A549 (cell line): ENCODE data around the gene ITGB1. TPM values are rescaled to one million over a fixed set of nuclear protein-coding genes. Genes with fewer than 3 reads are reported as not detected.
A peak's percentile ranks its signal among the peaks of the same experiment; 100 is the strongest.

Experiments used
- ATAC-seq, 2 experiments: fragments of 200-7000 bp in 1 of 2; fragments of >200 bp in 1 of 2; cut with Nextera tagmentation in 1 of 2; cut with Tn5 transposase in 1 of 2; 3 replicates each; pipeline versions ENCODE4 v1.8.0 to v1.9.1; 2018 to 2020; ENCODE audit warnings: mild to moderate bottlenecking in 1 of 2, moderate library complexity in 1 of 2
- CTCF ChIA-PET: fragments of 300-600 bp; sonication (Branson Sonifier 250); formaldehyde crosslinking; extraction: SDS; loops from one replicate; lab custom pipeline; 2021; ENCODE audit warnings: antibody characterized with exemption, inconsistent platforms; lab: Yijun Ruan, JAX
- POLR2A ChIA-PET: fragments of 350-600 bp; formaldehyde crosslinking; extraction: SDS; loops from one replicate; lab custom pipeline; 2021; ENCODE audit warnings: antibody characterized with exemption, inconsistent platforms; lab: Yijun Ruan, JAX
- DNase-seq, 2 experiments: peaks; one replicate each; pipeline versions ENCODE4 v3.0.0 to v3.0.0-alpha.2; 2011 to 2016; ENCODE audit warnings: low read depth in 1 of 2, low spot score in 1 of 2
- FAIRE-seq: peaks from 2 replicates; lab custom pipeline; 2011; peaks lifted over from hg19 to GRCh38; lab: Jason Lieb, UNC
- H3K27ac ChIP-seq, 2 experiments: fragments of >200 bp; sonication (Bioruptor Twin); formaldehyde crosslinking; 3 replicates each; pipeline ENCODE4 v1.5.1; 2016 to 2017
- H3K4me1 ChIP-seq: fragments of >200 bp; sonication (Bioruptor Twin); formaldehyde crosslinking; 3 replicates; pipeline ENCODE4 v1.6.1; 2016
- H3K4me2 ChIP-seq: fragments of >200 bp; sonication (Bioruptor Twin); formaldehyde crosslinking; 3 replicates; pipeline ENCODE4 v1.6.1; 2016
- H3K4me3 ChIP-seq: fragments of >200 bp; sonication (Bioruptor Twin); formaldehyde crosslinking; 3 replicates; pipeline ENCODE4 v1.5.1; 2016
- H3K9me3 ChIP-seq: fragments of >200 bp; sonication (Bioruptor Twin); formaldehyde crosslinking; 3 replicates; pipeline ENCODE4 v1.6.1; 2016
- CBX2 ChIP-seq: fragments of 200-600 bp; sonication (generic); IDR thresholded peaks from 2 replicates; pipeline ENCODE4 v1.6.1; 2016; ENCODE audit warnings: low read depth, mild to moderate bottlenecking, borderline replicate concordance
- CEBPB ChIP-seq, 2 experiments: fragments of >200 bp in 1 of 2; sonication (Bioruptor Twin) in 1 of 2; formaldehyde crosslinking in 1 of 2; IDR thresholded peaks; 2 replicates each; pipeline ENCODE4 v1.6.1; 2012 to 2016
- CHD4 ChIP-seq: fragments of 200-600 bp; sonication (generic); IDR thresholded peaks from 2 replicates; pipeline ENCODE4 v1.6.1; 2016; ENCODE audit warnings: antibody characterized with exemption, mild to moderate bottlenecking, borderline replicate concordance
- EHF ChIP-seq: fragments of 250-450 bp; sonication (Bioruptor Pico); IDR thresholded peaks from 2 replicates; pipeline ENCODE4 v1.5.0; 2020; ENCODE audit warnings: mild to moderate bottlenecking
- FOSB ChIP-seq: fragments of 250-450 bp; sonication (Bioruptor Pico); IDR thresholded peaks from 2 replicates; pipeline ENCODE4 v1.5.0; 2020; ENCODE audit warnings: mild to moderate bottlenecking, moderate library complexity
- FOSL2 ChIP-seq, 2 experiments: fragments of 450-650 bp in 1 of 2; fragments of >200 bp in 1 of 2; sonication (Bioruptor Twin) in 1 of 2; formaldehyde crosslinking; IDR thresholded peaks; 2 replicates each; pipeline versions ENCODE4 v1.5.0 to v1.6.1; 2016 to 2020; ENCODE audit warnings: mild to moderate bottlenecking in 1 of 2, moderate library complexity in 1 of 2
- FOXS1 ChIP-seq: fragments of 250-450 bp; sonication (Bioruptor Pico); IDR thresholded peaks from 2 replicates; pipeline ENCODE4 v1.5.0; 2020; ENCODE audit warnings: mild to moderate bottlenecking, moderate library complexity
- GATA3 ChIP-seq: IDR thresholded peaks from 2 replicates; pipeline ENCODE4 v1.6.1; 2012; ENCODE audit warnings: borderline replicate concordance
- HDAC2 ChIP-seq: fragments of 200-600 bp; sonication (generic); IDR thresholded peaks from 2 replicates; pipeline ENCODE4 v1.6.1; 2016
- HEYL ChIP-seq: fragments of 250-450 bp; sonication (Bioruptor Pico); IDR thresholded peaks from 2 replicates; pipeline ENCODE4 v1.8.0; 2021; ENCODE audit warnings: mild to moderate bottlenecking, moderate library complexity
- HOXB13 ChIP-seq: fragments of 250-450 bp; sonication (Bioruptor Pico); IDR thresholded peaks from 2 replicates; pipeline ENCODE4 v1.5.0; 2020; ENCODE audit warnings: low read depth, mild to moderate bottlenecking, moderate library complexity
- JUN ChIP-seq, 2 experiments: fragments of >200 bp; sonication (Bioruptor Twin); formaldehyde crosslinking; IDR thresholded peaks; 2 replicates in 1 of 2; 3 replicates in 1 of 2; pipeline ENCODE4 v1.6.1; 2016 to 2017
- MAZ ChIP-seq: fragments of 150-350 bp; IDR thresholded peaks from 2 replicates; pipeline ENCODE4 v1.6.1; 2014; ENCODE audit warnings: antibody characterized with exemption, low read depth, low read length, borderline replicate concordance
- NFE2L2 ChIP-seq: fragments of 150-350 bp; conservative IDR thresholded peaks from 2 replicates; pipeline ENCODE4 v1.6.1; 2014; ENCODE audit warnings: low read length
- PHF8 ChIP-seq: fragments of 200-600 bp; sonication (generic); IDR thresholded peaks from 2 replicates; pipeline ENCODE4 v1.6.1; 2016; ENCODE audit warnings: low read depth, mild to moderate bottlenecking, antibody characterized with exemption, moderate library complexity, borderline replicate concordance
- RARB ChIP-seq: fragments of 250-450 bp; sonication (Bioruptor Pico); IDR thresholded peaks from 2 replicates; pipeline ENCODE4 v1.8.0; 2021; ENCODE audit warnings: mild to moderate bottlenecking, moderate library complexity
- RFX5 ChIP-seq: fragments of 450-650 bp; IDR thresholded peaks from 2 replicates; pipeline ENCODE4 v1.7.1; 2014; ENCODE audit warnings: antibody characterized with exemption, mild to moderate bottlenecking, moderate library complexity
- SMC3 ChIP-seq: fragments of >200 bp; sonication (Bioruptor Twin); formaldehyde crosslinking; IDR thresholded peaks from 3 replicates; pipeline ENCODE4 v1.6.1; 2018; ENCODE audit warnings: inconsistent platforms
- TP53 ChIP-seq: fragments of 250-450 bp; sonication (Bioruptor Pico); IDR thresholded peaks from 2 replicates; pipeline ENCODE4 v1.5.0; 2021; ENCODE audit warnings: mild to moderate bottlenecking, moderate library complexity
- ZNF302 ChIP-seq: fragments of 250-450 bp; sonication (Bioruptor Pico); IDR thresholded peaks from 2 replicates; pipeline ENCODE4 v1.9.0; 2021; ENCODE audit warnings: inconsistent platforms, mild to moderate bottlenecking, moderate library complexity
- ZSCAN20 ChIP-seq: fragments of 250-450 bp; sonication (Bioruptor Pico); IDR thresholded peaks from 2 replicates; pipeline ENCODE4 v1.8.0; 2022; ENCODE audit warnings: mild to moderate bottlenecking, moderate library complexity
- WGBS: methylation state at CpG from one replicate; pipeline ENCODE4 v1.1.6; 2017; ENCODE audit errors: missing lambda C conversion rate; 5-methylcytosine and 5-hydroxymethylcytosine counted together
- polyA plus RNA-seq, 4 experiments: library from polyadenylated mRNA; depleted of rRNA in 3 of 4; stranded (reverse); fragments of >200 nt; fragmentation: RNase III in 1 of 4; extraction: RNeasy Plus Mini Kit Qiagen cat#74134 plus additional on column Dnase treatment in 1 of 4; gene quantifications; 2 replicates in 3 of 4; 3 replicates in 1 of 4; pipeline ENCODE4 v1.2.3, GENCODE V29; 2011 to 2017
- TF ChIP-seq, protein P1 (sequence below): fragments of >200 bp; sonication (Bioruptor Twin); formaldehyde crosslinking; IDR thresholded peaks from 3 replicates; pipeline ENCODE4 v1.5.1; 2016
- TF ChIP-seq, protein P2 (sequence below): IDR thresholded peaks from 2 replicates; pipeline ENCODE4 v1.6.1; 2012
- TF ChIP-seq, protein P3 (sequence below): fragments of >200 bp; sonication (Bioruptor Twin); formaldehyde crosslinking; IDR thresholded peaks from 3 replicates; pipeline ENCODE4 v1.6.1; 2016
- TF ChIP-seq, protein P4 (sequence below): fragments of 250-450 bp; sonication (Bioruptor Pico); IDR thresholded peaks from 2 replicates; pipeline ENCODE4 v1.5.0; 2020; ENCODE audit warnings: low read depth, mild to moderate bottlenecking, moderate library complexity
- TF ChIP-seq, protein P5 (sequence below): fragments of >200 bp; sonication (Bioruptor Twin); formaldehyde crosslinking; IDR thresholded peaks from 2 replicates; pipeline ENCODE4 v1.6.1; 2016
- TF ChIP-seq, protein P6 (sequence below): IDR thresholded peaks from 2 replicates; pipeline ENCODE4 v1.6.1; 2012; ENCODE audit warnings: low read depth, borderline replicate concordance
- TF ChIP-seq, protein P7 (sequence below): fragments of 150-350 bp; IDR thresholded peaks from 2 replicates; pipeline ENCODE4 v1.6.1; 2014; ENCODE audit warnings: low read depth, mild to moderate bottlenecking, low read length

The ITGB1 gene
- polyA plus RNA-seq, 2 of the 4 experiments (the other 2 are of a cell fraction), result 1,270 to 2,408 TPM

DNA sequence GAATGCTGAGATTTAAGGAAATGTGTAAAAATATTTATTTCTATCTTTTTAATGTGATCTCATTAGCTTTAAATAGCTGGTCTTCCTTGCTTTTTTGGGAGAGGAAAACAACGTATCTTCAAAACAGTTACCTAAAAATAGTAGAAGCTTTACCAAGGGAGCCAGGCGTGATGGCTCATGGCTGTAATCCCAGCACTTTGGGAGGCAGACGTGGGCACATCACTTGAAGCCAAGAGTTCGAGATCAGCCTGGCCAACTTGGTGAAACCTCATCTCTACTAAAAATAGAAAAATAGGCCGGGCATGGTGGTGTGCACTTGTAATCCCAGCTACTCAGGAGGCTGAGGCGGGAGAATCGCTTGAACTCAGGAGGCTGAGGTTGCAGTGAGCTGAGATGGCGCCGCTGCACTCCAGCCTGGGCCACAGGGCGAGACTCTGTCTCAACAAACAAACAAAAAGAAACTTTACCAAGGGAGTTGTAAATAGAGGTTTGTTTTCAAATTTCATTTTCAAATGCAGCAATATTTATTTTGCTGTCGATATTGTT, 48.4 kb upstream of the ITGB1 start (continued):
- TF ChIP-seq, protein P1, sequence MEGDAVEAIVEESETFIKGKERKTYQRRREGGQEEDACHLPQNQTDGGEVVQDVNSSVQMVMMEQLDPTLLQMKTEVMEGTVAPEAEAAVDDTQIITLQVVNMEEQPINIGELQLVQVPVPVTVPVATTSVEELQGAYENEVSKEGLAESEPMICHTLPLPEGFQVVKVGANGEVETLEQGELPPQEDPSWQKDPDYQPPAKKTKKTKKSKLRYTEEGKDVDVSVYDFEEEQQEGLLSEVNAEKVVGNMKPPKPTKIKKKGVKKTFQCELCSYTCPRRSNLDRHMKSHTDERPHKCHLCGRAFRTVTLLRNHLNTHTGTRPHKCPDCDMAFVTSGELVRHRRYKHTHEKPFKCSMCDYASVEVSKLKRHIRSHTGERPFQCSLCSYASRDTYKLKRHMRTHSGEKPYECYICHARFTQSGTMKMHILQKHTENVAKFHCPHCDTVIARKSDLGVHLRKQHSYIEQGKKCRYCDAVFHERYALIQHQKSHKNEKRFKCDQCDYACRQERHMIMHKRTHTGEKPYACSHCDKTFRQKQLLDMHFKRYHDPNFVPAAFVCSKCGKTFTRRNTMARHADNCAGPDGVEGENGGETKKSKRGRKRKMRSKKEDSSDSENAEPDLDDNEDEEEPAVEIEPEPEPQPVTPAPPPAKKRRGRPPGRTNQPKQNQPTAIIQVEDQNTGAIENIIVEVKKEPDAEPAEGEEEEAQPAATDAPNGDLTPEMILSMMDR, result no peak
- no peak for TF ChIP-seq PHF8

DNA sequence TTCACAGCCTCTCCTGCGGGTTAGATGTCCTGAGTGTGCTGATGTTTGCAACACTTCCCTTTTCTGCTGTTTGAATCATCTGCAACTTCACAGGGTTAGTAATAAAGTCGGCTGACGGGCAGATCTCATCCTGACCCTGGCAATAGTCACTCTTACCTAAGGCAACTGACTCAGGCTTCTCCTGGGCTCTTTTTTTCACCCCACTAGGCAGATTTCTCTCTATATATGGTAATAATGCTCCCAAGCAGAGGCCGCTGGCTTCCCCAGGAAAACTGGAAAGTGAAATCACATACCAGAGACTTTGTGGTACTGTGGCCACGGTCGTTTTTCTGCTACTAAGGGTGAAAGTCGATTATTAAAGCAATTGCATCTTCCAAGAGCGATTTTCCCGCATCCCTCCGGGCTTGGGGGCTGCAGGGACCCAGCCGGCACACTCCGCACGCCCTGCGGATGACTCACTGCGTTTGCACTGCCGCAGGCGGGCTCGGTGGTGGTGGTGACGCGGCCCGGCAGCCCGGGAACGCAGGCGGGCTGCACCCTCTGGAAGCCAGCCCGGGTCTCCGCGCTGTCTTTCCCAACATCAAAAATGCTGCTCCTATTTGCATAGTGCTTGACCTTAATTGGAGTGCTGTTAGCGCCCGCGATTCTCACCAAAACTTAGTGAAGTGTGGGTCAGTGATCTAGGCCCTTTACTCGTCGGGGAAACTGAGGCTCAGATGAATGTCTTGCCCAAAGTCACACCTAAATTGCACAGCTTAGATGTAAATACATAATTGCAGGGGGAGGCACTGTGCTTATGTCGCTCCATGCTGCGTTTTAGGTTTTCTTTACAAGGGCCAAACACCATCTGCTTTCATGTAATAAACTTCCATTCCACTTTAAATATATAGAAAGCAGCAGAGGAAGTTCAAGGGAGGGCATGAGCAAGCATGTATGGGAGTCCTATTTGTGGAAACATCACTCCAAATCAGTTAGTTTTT, 47.6 kb upstream of the ITGB1 start:
- ATAC-seq (peak; percentile 83 to 88), DNase-seq (peak; percentile 71 to 97), FAIRE-seq (peak; percentile 90)
- peak overlapping the region; percentile 26 for H3K4me3 ChIP-seq
- no peaks in the 10 kb centered on the region for H3K9me3 ChIP-seq
- H3K27ac ChIP-seq, result peak overlapping the region; percentile 98 to 99
- WGBS, result under 1% methylated on average over 19 of the region's 34 CpGs
- peaks cover 84% of the 10 kb centered on the region for H3K4me1 ChIP-seq
- ChIA-PET CTCF (interaction anchor here (0.6 to 10.6 kb wide), 10 partner anchors 10 to 784 kb away, joined by 3 to 168 read pairs (median 4); no protein-coding TSS in a partner anchor), POLR2A (interaction anchor here (0.8 to 7.7 kb wide), 5 partner anchors 23 to 50 kb away, joined by 3 to 163 read pairs (median 4); no protein-coding TSS in a partner anchor)
- peak overlapping the region; percentile 68 for H3K4me2 ChIP-seq
- peak; percentile 96 for TF ChIP-seq FOSB (CRISPR knock-in tag)
- TF ChIP-seq, protein P2, sequence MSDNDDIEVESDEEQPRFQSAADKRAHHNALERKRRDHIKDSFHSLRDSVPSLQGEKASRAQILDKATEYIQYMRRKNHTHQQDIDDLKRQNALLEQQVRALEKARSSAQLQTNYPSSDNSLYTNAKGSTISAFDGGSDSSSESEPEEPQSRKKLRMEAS, result peak; percentile 92
- TF ChIP-seq, protein P3, sequence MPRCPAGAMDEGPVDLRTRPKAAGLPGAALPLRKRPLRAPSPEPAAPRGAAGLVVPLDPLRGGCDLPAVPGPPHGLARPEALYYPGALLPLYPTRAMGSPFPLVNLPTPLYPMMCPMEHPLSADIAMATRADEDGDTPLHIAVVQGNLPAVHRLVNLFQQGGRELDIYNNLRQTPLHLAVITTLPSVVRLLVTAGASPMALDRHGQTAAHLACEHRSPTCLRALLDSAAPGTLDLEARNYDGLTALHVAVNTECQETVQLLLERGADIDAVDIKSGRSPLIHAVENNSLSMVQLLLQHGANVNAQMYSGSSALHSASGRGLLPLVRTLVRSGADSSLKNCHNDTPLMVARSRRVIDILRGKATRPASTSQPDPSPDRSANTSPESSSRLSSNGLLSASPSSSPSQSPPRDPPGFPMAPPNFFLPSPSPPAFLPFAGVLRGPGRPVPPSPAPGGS, result peak; percentile 81
- peak; percentile 94 for TF ChIP-seq RARB (CRISPR knock-in tag)
- no peak for TF ChIP-seq CHD4
- TF ChIP-seq, protein P4, sequence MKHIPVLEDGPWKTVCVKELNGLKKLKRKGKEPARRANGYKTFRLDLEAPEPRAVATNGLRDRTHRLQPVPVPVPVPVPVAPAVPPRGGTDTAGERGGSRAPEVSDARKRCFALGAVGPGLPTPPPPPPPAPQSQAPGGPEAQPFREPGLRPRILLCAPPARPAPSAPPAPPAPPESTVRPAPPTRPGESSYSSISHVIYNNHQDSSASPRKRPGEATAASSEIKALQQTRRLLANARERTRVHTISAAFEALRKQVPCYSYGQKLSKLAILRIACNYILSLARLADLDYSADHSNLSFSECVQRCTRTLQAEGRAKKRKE (CRISPR knock-in tag), result peak; percentile 98
- TF ChIP-seq ZSCAN20 (CRISPR knock-in tag), result peak; percentile 97
- TF ChIP-seq, protein P5, sequence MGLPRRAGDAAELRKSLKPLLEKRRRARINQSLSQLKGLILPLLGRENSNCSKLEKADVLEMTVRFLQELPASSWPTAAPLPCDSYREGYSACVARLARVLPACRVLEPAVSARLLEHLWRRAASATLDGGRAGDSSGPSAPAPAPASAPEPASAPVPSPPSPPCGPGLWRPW, result peak; percentile 62; the same call in 1 of the 2 replicates
- TF ChIP-seq CBX2, result no peak
- TF ChIP-seq TP53, result peak; percentile 92
- peak; percentile 83 for TF ChIP-seq FOSL2 (IDR thresholded peaks at IDR 0.05)
- TF ChIP-seq FOSL2 (CRISPR knock-in tag; IDR thresholded peaks at IDR 0.05), result peak; percentile 99
- TF ChIP-seq GATA3, result peak; percentile 99
- TF ChIP-seq PHF8, result no peak
- peak; percentile 96 for TF ChIP-seq ZNF302 (CRISPR knock-in tag)
- peak; percentile 98 for TF ChIP-seq HEYL (CRISPR knock-in tag)
- TF ChIP-seq HOXB13 (CRISPR knock-in tag), result peak; percentile 100
- TF ChIP-seq, protein P6, sequence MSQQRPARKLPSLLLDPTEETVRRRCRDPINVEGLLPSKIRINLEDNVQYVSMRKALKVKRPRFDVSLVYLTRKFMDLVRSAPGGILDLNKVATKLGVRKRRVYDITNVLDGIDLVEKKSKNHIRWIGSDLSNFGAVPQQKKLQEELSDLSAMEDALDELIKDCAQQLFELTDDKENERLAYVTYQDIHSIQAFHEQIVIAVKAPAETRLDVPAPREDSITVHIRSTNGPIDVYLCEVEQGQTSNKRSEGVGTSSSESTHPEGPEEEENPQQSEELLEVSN, result peak; percentile 68; the same call in 1 of the 2 replicates
- peak; percentile 97 to 99 for TF ChIP-seq JUN (IDR thresholded peaks at IDR 0.05)
- TF ChIP-seq, protein P7, sequence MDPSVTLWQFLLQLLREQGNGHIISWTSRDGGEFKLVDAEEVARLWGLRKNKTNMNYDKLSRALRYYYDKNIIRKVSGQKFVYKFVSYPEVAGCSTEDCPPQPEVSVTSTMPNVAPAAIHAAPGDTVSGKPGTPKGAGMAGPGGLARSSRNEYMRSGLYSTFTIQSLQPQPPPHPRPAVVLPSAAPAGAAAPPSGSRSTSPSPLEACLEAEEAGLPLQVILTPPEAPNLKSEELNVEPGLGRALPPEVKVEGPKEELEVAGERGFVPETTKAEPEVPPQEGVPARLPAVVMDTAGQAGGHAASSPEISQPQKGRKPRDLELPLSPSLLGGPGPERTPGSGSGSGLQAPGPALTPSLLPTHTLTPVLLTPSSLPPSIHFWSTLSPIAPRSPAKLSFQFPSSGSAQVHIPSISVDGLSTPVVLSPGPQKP, result no peak
- TF ChIP-seq SMC3, result peak; percentile 44
- peak; percentile 79 to 96 for TF ChIP-seq CEBPB (IDR thresholded peaks at IDR 0.05)
- peak; percentile 95 for TF ChIP-seq FOXS1 (CRISPR knock-in tag)
- TF ChIP-seq EHF, result peak; percentile 99
- no peak for TF ChIP-seq MAZ
- TF ChIP-seq HDAC2, result no peak
- no peak for TF ChIP-seq RFX5
- 0 out of 2 replicates have a peak, but pooled peaks have one; percentile 3 for TF ChIP-seq NFE2L2
